Gastroesophageal sphincter (tissue), 4 donors: ENCODE measurements around the gene KIF3C. TPM values are rescaled to one million over a fixed set of nuclear protein-coding genes. Genes with fewer than 3 reads are reported as not detected.

Experiments used
- ATAC-seq: fragments of 150-250 bp; one replicate; pipeline ENCODE4 v1.9.1; 2016; ENCODE audit warnings: mild to moderate bottlenecking, moderate library complexity
- H3K27ac ChIP-seq, 4 donors: fragments of 200-600 bp; sonication (generic) in 3 of 4; 1 replicate in 3 of 4; 2 replicates in 1 of 4; pipeline ENCODE4 v1.5.1; 2016 to 2019
- H3K27me3 ChIP-seq: fragments of 200-600 bp; sonication (generic); one replicate; pipeline ENCODE4 v1.5.1; 2019
- H3K36me3 ChIP-seq, 2 donors: fragments of 200-600 bp; sonication (generic); one replicate each; pipeline ENCODE4 v1.5.1; 2019; ENCODE audit warnings: control low read depth in 1 of 2
- H3K4me1 ChIP-seq, 3 donors: fragments of 200-600 bp; sonication (generic); 1 replicate in 2 of 3; 2 replicates in 1 of 3; pipeline ENCODE4 v1.5.1; 2016 to 2019; ENCODE audit warnings: control low read depth in 2 of 3
- H3K4me3 ChIP-seq, 2 donors: fragments of 200-600 bp; sonication (generic); one replicate each; pipeline ENCODE4 v1.5.1; 2019; ENCODE audit warnings: mild to moderate bottlenecking in 1 of 2, moderate library complexity in 1 of 2
- H3K9me3 ChIP-seq, 3 donors: fragments of 200-600 bp; sonication (generic); one replicate each; pipeline ENCODE4 v1.5.1; 2017 to 2019; ENCODE audit warnings: control low read depth in 2 of 3
- CTCF ChIP-seq, 4 experiments: fragments of 200-600 bp in 2 of 4; fragments of 450-650 bp in 2 of 4; sonication (generic) in 1 of 4; IDR thresholded peaks; one replicate each; pipeline ENCODE4 v1.5.1; 2017 to 2019; ENCODE audit warnings: antibody characterized with exemption in 4 of 4, mild to moderate bottlenecking in 2 of 4, moderate library complexity in 2 of 4
- EP300 ChIP-seq: sonication (generic); formaldehyde crosslinking; IDR thresholded peaks from one replicate; pipeline ENCODE4 v1.6.1; 2017; ENCODE audit warnings: antibody characterized with exemption, mild to moderate bottlenecking
- POLR2A ChIP-seq, 2 donors: fragments of 450-650 bp; IDR thresholded peaks; one replicate each; pipeline ENCODE4 v1.6.1; 2017; ENCODE audit warnings: antibody characterized with exemption in 2 of 2, mild to moderate bottlenecking in 2 of 2, moderate library complexity in 1 of 2
- POLR2AphosphoS5 ChIP-seq: sonication (generic); formaldehyde crosslinking; IDR thresholded peaks from one replicate; pipeline ENCODE4 v1.6.1; 2017; ENCODE audit warnings: antibody characterized with exemption
- WGBS, 2 donors: methylation state at CpG; one replicate each; pipeline ENCODE4 v1.1.5; 2018; ENCODE audit warnings: low coverage in 1 of 2; 5-methylcytosine and 5-hydroxymethylcytosine counted together
- small RNA-seq, 4 donors: library from RNA; depleted of rRNA; stranded (forward); fragments of <200 nt; gene quantifications; one replicate each; pipeline ENCODE3, GENCODE V24; 2016
- total RNA-seq, 4 donors: library from RNA; depleted of rRNA; stranded (reverse); fragments of >200 nt; gene quantifications; one replicate each; pipeline ENCODE4 v1.1.0, GENCODE V29; 2016

The KIF3C gene
- total RNA-seq, 4 donors from 2014 or later = 5.9 to 14.6 (median 10.2) TPM

- peak; percentile 97 for ATAC-seq
- WGBS, 2 donors = 0 to 5% methylated on average over 1 to 9 of the region's 56 CpGs
- Histone ChIP-seq H3K4me3 (peak within 1 kb of the TSS; percentile 65 to 85), H3K36me3 (peaks cover 0 to 7% of the 10 kb centered on the region in 2 donors), H3K9me3 (no peaks in the 10 kb centered on the region), H3K4me1 (peaks cover 2 to 27% (median 8%) of the 10 kb centered on the region in 3 donors), H3K27ac (peak within 1 kb of the TSS; percentile 80 to 98 (median 96)), H3K27me3 (peaks cover 14% of the 10 kb centered on the region)
- TF ChIP-seq POLR2A (IDR thresholded peaks at IDR 0.05) = peak in 1 of 2 donors; percentile 51
- TF ChIP-seq POLR2AphosphoS5 = peak; percentile 73
- TF ChIP-seq CTCF (IDR thresholded peaks at IDR 0.05) = peak in 2 of 4 experiments; percentile 25 to 43
- TF ChIP-seq EP300 = no peak
Measured at GRCh38 chr2:25878361-25879132, 103.8 kb downstream of the KIF3C start, which contains the start of gene ASXL2. Gene ASXL2, minus strand, starts transcription at chr2:25878487. Its CDS starts 265 bp downstream, at chr2:25878222.

GRCh38 chr2:25877431-25878360 lies 104.6 kb downstream of the KIF3C start:
- Histone ChIP-seq H3K9me3 (no peaks in the 10 kb centered on the region), H3K4me1 (peaks cover 2 to 27% (median 8%) of the 10 kb centered on the region in 3 donors), H3K36me3 (peaks cover 0 to 7% of the 10 kb centered on the region in 2 donors), H3K27me3 (peaks cover 6% of the 10 kb centered on the region), H3K4me3 (peak overlapping the region; percentile 65 to 85), H3K27ac (peak overlapping the region; percentile 80 to 98 (median 96))
- WGBS, 2 donors = 0% methylated on average over 9 to 11 of the region's 64 CpGs
- no peak for ATAC-seq
- no peak for TF ChIP-seq POLR2AphosphoS5
- no peak for TF ChIP-seq EP300

Small RNAs within 50 kb of the gene (small RNA-seq; reads per million reads assigned to genes)
- gene NDUFB4P4 (0 reads per million in 4 donors), gene UQCRHP2 (0 reads per million in 4 donors)

Other genes with a start within 250 kb of the KIF3C start
- gene ASXL2, start 104.0 kb downstream of the KIF3C start, total RNA-seq = 10 to 100 TPM; 13.3 to 26.7 (median 16.8) TPM
- 100 to 1,000 TPM in 3 of 4 donors, 10 to 100 TPM in 1; 91.9 to 117 (median 103) TPM for gene RAB10, start 51.6 kb upstream of the KIF3C start, total RNA-seq
- 1 to 10 TPM; 1.8 to 5.5 (median 3.3) TPM for gene GAREM2, start 190.6 kb upstream of the KIF3C start, total RNA-seq